Medulla oblongata (tissue), 1 donor: ENCODE measurements around the gene IRX4.

Source experiments
- DNase-seq: peaks from one replicate; pipeline ENCODE4 v3.0.0-alpha.2; 2015; ENCODE audit errors: extremely low spot score

The IRX4 gene

DNA sequence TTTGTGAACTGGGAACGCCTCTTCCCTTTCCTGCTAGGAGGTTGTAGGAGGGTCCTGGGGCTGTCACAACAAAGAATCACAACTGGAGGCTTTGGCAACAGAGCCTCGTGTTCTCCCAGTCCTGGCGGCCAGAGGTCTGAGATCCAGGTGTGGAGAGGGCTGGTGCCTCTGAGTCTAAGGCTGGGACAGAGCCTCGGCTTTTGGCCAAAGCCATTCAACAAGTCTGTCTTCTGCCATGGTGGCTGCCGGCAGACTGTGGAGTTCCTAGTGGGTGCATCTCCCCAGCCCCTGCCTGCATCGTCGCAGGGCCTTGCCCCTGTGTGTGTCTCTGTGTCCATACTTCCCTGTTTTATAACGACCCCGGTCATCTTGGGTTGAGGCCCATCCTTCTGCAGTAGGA lies 9.5 kb upstream of the IRX4 start:
- no peak for DNase-seq

- no peak for DNase-seq
These were observed 8.7 kb upstream of the IRX4 start for GRCh38 chr5:1891391-1891790.

- no peak for DNase-seq
These were observed 7.6 kb upstream of the IRX4 start for GRCh38 chr5:1890296-1890695.

GRCh38 chr5:1889321-1890065 lies 6.8 kb upstream of the IRX4 start:
- DNase-seq = no peak

DNA sequence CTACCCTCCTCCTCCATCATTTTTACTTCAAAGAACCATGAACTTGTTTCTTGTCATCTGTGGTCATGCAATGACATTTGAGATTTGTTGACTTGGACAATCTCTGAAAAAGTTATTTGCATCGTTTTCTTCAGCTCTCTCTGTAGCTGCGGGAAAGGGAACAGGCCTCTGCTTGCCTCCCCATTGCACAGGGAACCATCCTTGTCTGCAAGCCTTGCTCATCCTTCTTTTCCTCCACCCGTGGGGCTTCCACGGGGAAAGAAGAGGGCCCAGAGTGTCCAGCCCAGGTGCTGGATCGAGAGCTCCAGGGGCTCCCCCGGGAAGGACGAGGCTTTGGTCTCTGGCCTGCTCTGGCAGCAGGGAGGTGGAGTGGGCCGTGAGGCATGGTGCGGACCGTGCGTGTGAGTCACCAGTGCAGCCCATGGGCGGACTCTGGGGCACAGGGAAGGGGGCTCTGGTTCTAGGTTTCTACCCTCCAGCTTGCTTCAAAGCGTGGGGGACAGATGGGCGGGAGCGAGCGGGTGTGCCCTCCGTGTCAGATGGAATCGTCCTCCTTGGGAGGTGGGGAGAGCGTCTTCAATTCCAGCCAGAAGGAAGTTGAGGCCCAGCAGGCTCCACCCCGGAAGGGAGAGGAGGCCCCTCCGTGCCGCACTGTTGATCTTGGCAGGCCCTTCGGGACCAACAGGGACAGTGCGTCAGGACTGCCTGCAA lies 6.0 kb upstream of the IRX4 start:
- DNase-seq = no peak

DNA sequence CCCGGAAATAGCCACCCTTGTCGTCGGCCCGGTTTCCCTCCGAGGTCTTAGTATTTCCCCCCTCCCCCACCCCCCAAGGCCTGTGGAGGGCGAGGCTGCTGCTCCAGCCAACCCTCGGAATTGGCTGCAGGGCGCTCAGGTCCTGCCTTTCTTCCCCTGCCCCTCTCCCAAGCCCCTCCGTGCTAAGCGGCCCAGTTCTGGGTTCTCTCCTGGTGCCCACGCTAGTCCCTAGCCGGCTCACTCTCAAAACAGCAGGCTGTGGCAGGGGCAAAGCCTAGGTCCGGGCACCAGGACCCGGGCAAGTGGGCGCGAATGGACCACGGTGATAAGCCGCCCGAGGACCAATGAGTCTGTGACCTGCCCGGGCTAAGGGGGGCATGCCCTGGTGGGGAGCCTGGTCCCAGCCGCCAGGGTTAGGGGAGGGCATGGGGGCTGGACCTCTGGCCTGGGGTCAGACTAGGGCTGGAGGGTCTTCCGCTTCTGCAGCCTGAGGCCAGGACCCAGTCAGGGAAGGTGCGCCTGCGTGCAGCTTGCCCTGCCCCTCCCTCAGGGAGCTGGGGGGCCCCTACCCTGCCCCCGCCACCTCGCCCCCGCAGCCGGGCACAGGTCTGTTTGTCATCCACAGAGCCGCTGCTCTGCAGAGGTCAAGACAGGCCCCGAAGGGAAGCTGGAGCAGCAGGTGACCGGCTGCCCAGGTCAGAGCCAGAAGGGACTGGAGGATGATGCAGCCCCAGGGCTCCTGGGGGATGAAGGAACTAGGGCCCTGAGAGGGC lies 5.0 kb upstream of the IRX4 start:
- DNase-seq = no peak

DNA sequence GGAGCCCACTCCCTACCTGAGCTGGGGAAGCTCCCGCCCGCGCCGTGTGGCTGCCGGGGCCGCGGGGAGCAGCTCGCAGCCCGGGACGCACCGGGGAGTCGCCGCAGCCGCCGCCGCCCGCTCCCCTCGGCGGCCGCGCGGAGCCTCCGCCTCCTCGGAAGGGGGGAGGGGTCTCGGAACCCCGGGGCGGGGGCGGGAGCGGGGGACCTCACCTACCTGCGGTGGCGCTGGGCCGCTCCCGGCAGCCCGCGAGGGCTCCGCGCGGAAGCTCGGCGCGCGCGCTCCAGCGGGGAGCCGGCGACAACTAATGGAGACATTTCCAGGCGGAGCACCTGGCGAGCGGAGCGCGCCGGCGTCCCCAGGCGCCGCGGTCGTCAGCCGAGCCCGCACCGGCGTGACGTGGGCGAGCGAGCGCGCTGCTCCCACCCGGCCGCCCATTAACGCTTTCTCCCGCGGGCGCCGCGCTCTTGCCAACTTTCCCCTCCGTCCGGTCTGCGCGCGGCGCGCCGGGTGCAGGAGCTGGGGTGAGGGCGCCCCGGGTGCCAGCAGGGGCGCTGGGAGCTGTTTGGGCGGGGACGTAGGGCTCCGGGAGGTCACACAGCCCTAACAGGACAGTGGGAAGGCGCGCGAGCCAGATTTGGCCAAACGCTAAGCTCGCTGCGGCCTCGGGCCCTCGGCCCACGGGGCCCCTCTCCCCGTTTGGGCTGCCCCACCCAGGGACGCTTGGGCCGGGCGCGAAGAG lies 4.3 kb upstream of the IRX4 start:
- DNase-seq = no peak

DNA sequence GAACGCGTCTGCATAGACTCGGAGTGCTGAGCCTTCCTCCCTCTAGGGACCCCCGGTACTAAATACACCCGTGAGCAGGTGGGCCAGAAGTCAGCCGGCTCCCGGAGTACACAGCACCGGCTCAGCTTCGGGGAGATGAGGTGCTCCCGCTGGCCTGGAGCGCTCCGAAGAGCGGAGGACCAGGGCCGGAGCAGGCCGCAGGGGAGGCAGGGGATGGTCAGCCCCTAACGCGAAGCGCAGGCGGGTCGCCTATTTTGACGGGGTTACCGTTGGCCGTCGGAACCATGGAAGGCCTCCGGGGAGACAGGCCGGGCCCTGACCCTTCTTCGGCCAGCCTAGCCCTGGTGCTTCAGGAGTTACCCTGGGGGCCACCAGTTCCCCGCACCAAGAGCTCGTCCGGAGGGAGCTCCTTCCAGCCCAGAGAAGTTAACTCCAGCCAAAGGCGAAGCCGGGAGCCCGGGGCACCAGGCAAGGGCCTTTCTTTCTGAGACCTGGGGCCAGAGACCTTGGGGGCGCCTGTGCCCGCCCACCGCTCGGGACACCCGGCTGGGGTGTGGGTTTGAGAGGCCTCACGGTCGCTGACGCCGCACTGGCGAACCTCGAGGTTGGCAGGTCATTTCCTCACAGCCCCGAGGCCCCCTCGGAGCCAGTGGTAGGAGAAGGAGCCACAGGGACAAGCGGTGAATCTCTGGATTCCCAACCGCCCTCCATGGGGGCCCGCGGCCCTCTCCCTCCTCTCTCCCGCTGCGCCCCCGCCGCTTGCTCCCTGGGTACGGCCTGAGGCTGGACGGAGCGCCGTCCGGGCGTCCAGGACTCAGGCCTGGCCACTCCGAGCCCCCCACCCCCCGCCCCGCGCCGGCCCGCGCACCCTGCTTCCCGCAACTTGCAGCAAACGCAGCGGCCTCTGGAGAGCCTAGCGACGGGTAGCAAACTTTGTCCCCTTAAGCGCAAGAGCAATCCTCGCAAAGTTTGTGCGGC lies 3.4 kb upstream of the IRX4 start:
- no peak for DNase-seq

DNA sequence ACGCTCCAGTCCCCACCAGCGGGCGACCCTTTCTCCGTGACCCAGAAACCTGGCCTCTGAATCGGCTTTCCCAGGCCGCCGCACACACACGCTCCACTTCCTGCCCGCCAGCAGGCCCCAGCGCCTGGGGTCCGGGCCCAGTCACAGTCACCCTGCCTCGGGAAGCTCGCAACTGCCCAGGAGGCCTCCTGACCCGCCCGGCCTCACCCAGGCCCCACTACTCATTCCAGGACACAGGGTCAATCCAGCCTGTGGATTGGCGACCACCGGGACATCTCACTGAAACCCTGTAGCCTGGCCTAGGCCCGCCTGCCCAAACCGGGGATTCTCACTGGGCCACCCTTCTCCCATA lies 2.7 kb upstream of the IRX4 start:
- no peak for DNase-seq

DNA sequence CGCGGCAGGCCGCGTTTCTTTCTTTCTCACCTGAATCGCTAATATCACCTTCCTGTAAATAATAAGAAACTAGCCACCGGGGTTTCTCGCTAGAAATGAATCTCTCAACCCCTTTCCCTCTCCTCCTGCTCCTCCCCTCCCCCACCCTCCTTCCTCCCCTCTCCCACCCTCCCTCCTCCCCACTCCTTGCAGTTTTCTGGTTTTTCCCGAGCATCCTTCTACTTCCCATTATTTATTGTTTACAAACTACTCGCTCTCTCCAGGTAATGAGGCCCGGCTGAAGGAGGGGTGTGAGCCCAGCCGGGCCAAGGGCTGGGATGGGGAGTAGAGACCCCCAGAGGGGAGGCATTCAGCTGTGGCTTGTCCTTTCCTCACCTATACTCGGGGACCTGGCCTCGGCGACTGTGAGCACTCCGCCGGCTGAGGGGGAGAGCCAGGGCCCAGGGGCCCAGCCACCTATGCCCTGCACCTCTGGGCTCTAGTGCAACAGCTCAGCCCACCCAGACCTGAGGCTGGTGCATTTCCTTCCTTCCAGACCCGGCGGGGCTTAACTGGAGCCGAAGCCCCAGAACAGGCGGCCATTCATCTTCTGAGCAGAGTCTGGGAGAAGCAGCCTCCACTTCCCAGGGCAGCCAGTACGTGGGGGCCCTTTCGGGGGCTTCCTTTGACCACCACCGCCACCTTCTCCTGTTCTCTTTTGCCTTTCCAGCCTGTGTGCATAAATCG lies 2.1 kb upstream of the IRX4 start:
- no peak for DNase-seq

- DNase-seq = no peak
These were observed 1.4 kb upstream of the IRX4 start for GRCh38 chr5:1883925-1884677.

- no peak for DNase-seq
These were observed 597 bp upstream of the IRX4 start for GRCh38 chr5:1883120-1883924.

DNA sequence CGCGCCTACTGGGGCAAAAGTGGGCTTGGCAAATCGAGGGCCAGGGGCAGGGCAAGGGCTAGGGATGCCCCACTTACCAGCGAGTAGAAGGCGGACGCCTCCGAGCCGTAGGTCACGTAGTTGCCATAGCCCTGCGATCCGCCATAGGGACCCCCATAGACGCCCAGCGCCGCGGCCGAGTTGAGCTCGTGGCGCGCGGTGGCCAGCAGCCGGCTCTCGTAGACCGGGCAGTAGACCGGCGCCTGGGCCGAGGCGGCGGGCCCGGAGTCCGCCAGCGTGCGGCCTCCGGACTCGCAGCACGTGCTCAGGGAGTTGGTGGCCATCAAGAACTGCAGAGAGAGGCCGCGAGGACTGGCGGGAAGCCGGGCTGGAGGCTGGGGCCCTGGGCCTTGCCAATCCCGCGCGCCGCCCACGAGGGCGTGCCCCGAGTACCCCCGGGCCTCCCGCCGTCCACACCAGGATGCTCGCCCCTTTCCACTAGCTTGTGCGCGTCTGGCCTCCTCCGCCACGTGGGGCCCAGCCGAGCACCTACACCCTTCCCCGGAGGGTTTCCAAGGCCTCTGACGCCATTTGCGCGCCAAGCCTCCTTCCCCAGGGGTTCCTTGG lies 891 bp downstream of the IRX4 start:
- DNase-seq = no peak

- DNase-seq = no peak
These were observed 1.6 kb downstream of the IRX4 start for GRCh38 chr5:1881098-1881572.

DNA sequence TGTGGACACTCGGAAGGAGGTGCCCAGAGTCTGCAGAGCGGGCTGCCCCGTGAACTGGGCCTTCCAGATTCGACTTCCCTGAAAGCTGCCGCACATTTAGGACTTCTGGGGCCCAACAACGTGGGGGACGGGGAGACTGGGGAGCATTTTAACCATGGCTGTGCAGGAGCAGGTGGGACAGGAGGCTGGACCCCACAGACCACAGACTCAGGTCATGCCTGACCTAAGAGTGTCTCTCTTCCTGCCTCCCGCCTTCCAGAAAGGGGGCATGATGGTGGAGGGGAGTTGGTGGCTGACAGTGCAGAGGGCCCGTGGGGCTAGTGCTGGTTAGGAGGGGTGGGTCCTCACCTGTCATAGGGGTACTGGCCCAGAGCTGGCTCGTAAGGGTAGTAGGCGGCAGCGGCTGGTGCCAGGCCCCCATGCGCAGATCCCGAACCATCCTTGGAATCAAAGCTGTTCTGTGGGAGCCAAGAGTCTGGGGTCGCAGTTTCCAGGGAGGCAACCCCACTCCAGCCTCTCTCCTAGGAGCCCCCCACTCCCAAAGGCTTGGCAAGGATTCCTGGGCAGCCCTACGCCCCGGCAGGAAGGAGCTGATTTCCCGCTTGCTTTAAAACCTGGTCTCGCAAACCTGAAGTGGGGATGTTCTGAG lies 2.2 kb downstream of the IRX4 start:
- DNase-seq = no peak

DNA sequence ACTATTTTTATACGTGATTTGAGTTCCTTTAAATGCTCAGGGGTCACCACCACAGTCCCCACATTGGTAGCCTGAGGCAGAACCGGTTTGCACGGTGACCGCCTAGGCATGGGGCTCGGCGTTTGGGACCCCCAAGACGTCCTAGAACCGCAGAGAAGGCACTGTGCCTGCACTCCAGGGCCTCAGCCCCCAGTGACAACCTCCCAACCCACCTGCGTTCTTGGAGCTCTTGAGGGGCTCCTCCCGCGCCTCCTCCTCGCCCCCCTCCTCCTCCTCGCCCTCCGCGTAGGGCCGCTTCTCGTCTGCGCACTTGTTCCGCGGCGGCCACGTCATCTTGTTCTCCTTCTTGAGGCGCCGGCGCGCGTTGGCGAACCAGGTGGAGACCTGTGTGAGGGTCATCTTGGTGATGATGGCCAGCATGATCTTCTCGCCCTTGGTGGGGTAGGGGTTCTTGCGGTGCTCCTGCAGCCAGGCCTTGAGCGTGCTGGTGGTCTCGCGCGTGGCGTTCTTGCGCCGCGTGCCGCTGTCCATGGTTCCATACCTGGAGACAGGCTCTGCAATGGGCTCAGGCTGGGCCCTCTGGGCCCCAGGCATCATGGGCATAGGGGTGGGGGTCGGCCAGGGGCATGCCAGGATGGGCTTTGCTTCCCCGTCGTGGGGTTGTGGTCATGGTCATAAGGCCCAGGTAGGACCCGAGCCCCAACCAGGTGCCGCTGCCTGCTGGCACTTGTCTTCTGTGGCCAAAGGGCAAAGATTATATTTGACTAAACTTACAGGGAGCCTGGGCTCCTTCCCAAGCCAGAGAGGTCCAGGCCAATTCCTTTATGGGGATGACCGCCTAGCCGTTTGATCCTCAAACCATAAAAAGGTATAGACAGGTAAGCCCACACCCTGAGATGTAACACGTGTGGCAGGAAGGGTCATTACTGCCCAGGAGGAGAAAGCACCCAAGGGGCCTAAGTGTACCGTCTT lies 3.1 kb downstream of the IRX4 start:
- no peak for DNase-seq
